ENCODE measurements around the gene MAPKBP1.

MAPKBP1 gene

GRCh38 chr15:41850482-41851166 is 76.3 kb downstream of the MAPKBP1 start:
- DNase-seq (ENCODE audit: low read depth), result no peak

DNA sequence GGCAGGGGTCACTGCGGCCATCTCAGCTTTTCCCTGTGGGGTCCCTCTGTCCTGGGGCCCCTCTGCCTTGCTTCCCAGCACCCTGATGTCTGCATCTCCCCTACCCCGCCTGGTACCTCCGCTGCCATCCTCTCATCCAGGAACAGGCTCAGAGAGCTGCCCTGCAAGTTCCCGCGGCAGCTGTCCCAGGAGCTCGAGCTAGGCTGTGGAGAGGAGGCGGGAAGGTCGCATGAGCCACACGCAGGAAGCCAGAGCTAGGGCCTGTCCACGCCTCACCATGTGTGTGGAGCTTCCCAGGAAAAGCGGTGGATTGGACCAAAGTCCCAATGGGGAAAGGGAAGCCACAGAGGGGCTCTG is 76.9 kb downstream of the MAPKBP1 start:
- no peak for DNase-seq (ENCODE audit: low read depth)

GRCh38 chr15:41851755-41852370 is 77.6 kb downstream of the MAPKBP1 start:
- no peak for DNase-seq (ENCODE audit: low read depth)

DNA sequence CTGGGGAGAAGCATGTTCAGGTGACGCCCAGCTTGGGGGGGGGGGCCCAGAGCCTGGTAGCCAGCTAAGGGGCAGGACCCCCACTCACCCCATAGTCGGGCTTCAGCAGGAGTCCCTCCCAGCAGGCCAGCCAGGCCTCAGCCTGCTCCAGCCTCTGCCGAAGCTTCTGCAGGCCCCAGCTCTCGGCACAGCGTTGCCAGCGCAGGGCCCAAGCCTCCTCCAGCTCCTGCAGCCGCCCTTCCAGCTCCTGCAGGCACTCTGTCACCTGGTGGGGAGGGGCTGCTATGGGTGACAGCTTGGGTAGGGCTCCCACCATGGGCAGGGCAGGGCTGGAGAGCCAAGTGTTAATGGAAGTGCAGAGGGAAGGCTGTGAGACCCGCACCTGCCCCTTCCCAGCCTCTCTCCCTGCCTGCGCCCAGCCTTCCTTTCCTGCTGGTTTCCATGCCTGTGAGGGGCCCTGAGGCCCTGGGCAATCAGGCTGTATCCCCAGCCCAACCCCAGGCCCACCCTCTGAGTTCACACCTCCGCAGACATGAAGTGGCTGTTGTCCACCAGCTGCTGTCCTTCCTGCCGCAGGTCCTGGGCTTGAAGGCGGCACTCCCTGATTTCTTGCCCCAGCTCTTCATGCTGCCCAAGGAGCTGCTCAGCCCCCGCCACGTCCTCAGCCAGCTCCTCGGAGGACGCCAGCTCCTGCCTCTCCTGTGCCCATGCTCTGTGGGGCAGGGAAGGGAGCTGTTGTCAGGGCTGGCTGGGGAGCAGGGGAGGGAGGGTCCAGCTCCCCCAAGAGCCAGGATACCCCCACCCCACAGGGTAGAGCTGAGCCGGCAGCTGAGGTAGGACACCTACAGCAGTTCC is 78.7 kb downstream of the MAPKBP1 start:
- no peak for DNase-seq (ENCODE audit: low read depth)

DNA sequence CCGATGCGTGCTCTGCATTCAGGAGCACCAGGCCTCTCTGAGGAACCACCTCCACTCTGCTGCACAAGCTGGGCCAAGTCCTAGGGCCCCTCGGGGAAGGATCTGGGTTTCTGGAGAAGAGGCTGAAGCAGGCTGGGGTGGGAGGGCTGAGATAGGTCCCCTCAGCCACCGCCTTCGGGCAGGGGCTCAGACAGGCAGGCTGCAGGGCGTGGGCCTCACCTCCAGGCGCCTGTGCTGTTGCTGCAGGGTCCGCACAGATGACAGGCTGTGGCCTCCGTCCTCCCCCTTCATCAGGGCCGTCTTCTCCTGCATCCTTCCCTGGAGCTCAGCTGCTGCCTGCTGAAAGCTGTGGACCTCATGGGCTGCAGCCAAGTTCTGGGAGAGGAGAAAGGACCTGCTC is 79.5 kb downstream of the MAPKBP1 start:
- no peak for DNase-seq (ENCODE audit: low read depth)

- no peak for DNase-seq (ENCODE audit: low read depth)
Measured at GRCh38 chr15:41854443-41854842, 80.2 kb downstream of the MAPKBP1 start.

GRCh38 chr15:41855261-41855961 is 81.1 kb downstream of the MAPKBP1 start:
- no peak for DNase-seq (ENCODE audit: low read depth)

DNA sequence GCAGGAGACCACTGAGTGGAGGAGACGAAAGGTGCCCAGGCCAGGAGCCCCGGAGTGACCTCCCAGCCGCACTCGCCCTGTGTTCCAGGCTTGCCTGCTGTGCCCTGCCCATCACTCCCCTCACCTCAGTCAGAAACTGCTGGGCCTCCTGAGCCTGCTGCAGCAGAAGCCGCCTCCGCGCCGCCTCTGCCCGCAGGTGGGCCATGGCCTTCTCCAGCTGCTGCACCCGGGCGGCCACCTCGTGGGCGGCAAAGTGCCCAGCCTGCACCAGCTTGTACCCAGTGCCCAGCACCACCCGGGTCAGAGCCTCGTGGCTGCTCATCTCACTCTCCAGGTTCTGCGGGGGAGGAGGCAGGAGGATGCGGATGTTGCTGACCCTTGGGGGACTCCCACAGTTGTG is 82.0 kb downstream of the MAPKBP1 start:
- no peak for DNase-seq (ENCODE audit: low read depth)

DNA sequence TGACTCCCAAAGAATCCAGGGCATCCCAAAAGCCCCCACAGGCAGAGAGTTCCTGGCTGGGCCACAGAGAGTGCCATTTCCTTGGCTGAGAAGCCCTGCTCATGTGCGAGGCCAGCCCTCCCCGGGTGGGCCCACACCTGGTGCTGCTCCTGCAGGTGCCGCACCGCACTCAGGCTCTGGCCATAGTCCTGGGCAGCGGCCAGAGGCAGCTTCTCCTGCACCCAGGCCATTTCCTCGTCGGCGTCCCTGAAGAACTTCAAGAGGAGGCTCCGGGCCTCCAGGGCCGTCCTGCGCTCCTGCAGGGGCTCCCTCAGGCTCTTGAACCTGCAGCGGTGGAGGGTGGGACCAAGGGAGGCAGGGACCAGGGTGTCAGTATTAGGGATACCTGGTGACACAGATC is 82.4 kb downstream of the MAPKBP1 start:
- no peak for DNase-seq (ENCODE audit: low read depth)

- DNase-seq (ENCODE audit: low read depth), result no peak
Measured at GRCh38 chr15:41857316-41857715, 83.0 kb downstream of the MAPKBP1 start.

DNA sequence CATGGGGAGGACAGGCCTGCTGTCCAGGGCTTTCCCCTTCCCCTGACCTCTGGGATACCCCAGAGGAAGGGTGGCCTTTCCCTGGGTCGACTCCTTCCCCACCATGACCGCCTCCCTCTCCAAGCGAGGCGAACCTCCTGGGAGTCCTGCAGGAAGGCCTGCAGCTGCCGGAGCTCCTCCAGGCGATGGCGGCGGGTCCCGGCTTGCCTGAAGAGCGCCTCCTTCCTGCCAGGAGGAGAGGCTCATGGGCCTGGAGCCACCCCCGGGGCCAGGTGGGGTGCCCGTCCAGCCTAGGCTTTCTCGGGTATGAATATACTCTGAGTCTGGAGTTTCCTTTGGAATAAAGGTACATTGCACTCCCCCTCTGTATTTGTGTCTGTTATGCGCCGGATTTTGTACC is 84.5 kb downstream of the MAPKBP1 start:
- DNase-seq (ENCODE audit: low read depth), result no peak

DNA sequence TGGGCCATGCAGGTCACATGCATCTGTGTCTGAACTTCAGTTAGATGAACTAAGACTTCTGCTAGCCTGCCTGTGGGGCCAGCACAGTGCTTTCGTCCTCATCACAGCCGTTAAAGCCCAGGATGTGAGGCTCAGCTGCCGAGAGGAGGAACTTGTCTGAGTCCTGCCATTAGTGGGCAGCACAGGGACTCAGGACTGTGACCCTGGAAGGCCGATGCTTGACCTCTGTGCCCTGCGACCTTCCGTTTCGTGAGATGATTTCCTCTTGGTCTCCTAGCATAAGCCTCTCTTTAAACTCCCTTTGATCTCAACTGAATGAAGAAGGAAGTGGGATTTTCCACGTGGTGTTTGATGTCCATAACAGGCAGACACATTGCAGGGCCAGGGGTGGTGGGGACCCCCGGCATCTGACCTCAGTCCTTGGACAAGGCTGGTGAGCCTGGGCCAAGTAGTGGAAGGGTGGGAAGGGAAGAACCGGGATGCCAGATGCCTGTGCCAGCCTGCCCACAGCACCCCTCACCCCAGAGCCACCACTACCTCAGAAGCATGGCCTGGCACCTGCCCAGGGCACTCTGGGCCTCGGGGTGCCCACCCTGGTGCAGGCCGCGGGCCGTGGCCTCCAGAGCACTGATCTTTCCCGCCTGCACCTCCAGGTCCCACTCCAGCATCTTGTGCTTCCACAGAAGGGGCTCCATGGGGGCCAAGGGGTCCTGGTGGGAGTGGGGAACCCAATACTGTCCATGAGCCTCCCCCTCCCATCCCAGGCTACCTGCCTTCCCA is 86.0 kb downstream of the MAPKBP1 start:
- no peak for DNase-seq (ENCODE audit: low read depth)

DNA sequence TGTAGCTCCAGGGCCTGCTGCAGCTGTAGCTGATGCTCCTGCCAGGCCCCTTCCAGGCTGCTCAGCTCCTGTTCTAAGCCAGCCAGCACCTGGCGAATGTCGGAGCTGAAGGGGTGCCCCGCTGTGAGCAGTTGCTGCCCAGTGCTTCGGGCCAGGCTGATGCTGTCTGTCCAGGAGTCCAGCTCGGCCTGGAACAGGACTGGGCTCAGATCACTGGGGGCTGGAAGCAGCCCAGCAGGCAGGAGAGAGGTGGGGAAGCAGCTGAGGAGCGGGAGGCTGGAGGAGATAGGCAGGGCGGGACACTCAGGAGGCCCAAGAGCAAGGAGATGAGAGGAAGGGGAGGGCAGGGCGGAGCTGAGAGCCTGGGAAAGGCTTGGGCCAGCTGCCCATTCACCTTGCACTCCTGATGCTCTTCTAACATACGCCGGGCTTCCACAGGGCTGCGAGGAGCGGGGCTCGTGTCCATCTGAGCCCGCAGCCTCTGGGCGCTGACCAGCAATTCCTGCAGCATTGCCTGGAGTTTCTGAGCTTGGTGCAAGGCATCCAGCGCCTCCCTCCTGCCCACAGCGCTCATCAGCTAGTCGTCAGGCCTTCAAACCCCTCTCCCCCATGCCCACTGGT is 87.6 kb downstream of the MAPKBP1 start:
- DNase-seq (ENCODE audit: low read depth), result no peak

- no peak for DNase-seq (ENCODE audit: low read depth)
Measured at GRCh38 chr15:41862515-41863116, 88.3 kb downstream of the MAPKBP1 start.

GRCh38 chr15:41865490-41866055 is 91.3 kb downstream of the MAPKBP1 start:
- no peak for DNase-seq (ENCODE audit: low read depth)

DNA sequence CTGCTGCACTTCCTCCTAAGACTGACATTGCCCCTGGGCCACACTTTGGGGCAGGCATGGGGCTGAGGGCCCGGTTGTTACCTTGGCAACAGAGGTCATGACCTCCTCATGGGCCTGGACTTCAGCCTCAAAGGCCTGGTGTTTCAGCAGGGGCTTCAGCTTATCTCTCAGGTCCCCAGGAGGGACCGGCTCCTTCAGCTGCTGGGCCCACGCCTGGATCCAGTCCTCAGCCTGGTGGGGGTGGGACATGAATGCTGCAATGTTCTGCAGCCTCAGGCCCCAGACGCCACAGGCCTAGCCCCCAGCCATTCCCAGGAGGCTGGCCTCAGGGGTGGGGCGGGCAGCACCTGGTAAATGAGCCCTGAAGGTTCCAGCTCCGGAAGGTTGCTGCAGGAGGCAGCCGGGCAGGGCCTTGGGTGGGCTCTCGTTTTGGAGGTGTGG is 92.0 kb downstream of the MAPKBP1 start:
- no peak for DNase-seq (ENCODE audit: low read depth)

DNA sequence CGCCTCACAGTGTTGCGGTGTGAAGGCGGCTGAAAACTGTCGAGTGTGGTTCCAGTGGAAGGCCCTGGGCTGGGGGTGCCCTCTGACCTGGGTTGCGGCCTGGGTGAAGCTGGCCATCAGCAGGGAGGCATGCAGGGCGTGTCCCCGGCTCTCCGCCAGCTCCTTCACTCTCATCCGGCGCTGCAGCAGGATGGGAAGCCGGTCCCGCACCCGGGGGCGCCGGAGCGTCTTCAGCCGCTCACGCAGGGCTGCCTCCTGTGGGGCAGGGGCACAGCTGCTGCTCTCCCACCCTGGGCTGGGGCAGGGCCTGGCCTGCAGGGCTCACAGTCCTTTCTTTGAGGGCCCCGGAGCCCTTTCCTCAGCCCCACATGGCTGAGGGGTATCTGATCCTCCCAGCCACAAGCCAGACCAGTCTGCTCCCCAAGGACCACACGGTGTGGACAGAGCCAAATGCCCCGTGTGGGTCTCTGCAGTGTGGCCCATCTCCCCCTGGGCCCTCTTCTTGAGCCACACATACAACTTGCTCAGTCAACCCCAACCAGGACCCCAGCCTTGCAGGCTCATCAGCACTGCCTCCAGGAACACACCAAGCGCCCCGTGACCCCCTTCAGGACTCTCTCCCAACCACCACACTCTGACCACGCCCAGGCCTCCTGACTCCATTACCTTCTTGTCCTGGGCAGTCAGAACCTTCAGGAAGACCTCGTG is 92.7 kb downstream of the MAPKBP1 start:
- no peak for DNase-seq (ENCODE audit: low read depth)

GRCh38 chr15:41868321-41868720 is 94.0 kb downstream of the MAPKBP1 start:
- no peak for DNase-seq (ENCODE audit: low read depth)

DNA sequence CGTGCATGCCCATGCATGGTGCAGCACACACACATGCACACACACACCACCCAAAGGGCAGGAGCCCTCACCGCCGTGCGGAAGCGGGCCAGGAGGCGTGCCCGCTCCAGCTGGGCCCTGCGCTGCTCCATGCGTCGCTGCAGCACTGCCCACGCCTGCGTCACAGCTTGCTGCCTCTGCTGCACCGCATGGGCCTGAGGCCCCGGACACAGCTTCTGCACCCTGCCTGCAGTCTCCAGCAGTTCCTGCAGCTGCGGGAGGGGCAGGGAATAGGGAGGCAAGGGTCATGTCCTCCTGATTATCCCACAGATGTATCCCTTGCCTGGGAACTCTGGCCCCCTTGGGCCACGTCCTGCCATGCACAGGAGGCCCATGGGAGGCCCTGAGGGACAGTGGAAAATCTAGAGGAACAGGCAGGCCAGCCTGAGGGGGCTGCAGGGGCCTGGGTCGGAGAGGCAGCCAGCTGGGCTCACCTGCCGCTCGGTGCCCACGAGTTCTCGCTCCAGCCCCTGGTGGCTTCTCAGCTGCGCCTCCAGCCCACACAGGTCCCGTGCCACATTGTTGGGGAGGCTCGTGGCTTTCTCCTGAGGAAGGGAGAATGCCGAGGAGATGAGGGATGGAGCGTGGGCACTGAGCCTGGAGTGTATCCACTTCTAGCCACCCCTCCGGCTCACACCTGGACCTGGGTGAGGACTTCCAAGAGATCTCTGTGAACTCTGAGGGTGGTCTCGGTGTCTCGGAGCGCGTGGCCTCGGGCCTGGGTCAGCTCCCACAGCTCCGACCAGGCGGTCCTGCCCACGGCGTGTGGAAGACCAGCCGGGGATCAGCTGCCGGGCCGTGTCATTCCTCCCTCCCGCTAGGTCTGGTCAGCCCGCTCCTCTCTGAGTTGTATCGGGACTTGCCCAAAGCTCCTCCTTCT is 95.7 kb downstream of the MAPKBP1 start:
- DNase-seq (ENCODE audit: low read depth), result no peak

All from T follicular helper cell (primary cell).